Vagina (tissue), 2 donors: ENCODE measurements around the gene FOXN3.

Source experiments
- CTCF ChIP-seq, 3 experiments: fragments of 450-650 bp in 2 of 3; fragments of 200-600 bp in 1 of 3; sonication (generic) in 1 of 3; IDR thresholded peaks; one replicate each; pipeline ENCODE4 v1.5.1; 2017 to 2019; ENCODE audit warnings: antibody characterized with exemption in 3 of 3, mild to moderate bottlenecking in 2 of 3, moderate library complexity in 2 of 3
- POLR2A ChIP-seq, 2 donors: fragments of 450-650 bp; IDR thresholded peaks; one replicate each; pipeline ENCODE4 v1.6.1; 2017; ENCODE audit warnings: antibody characterized with exemption in 2 of 2, mild to moderate bottlenecking in 2 of 2, moderate library complexity in 2 of 2
- POLR2AphosphoS5 ChIP-seq, 2 donors: sonication (generic); formaldehyde crosslinking; IDR thresholded peaks; one replicate each; pipeline ENCODE4 v1.9.0; 2017; ENCODE audit warnings: antibody characterized with exemption in 2 of 2, mild to moderate bottlenecking in 2 of 2, low read depth in 1 of 2; ENCODE audit not compliant: insufficient read depth in 1 of 2

GRCh38 chr14:89198544-89199329 lies 218.3 kb downstream of the FOXN3 start:
- no peak for TF ChIP-seq CTCF (IDR thresholded peaks at IDR 0.05)
- no peak for TF ChIP-seq POLR2AphosphoS5 (IDR thresholded peaks at IDR 0.05; ENCODE audit: insufficient read depth in 1 of 2, low read depth in 1 of 2)
- TF ChIP-seq POLR2A (IDR thresholded peaks at IDR 0.05) = no peak
